Measurements from ENCODE around the gene DBT. TPM values are rescaled to one million over a fixed set of nuclear protein-coding genes. Genes with fewer than 3 reads are reported as not detected.

Gene DBT
- total and polyA plus RNA-seq, 7 donors = 3.6 to 28.2 (median 16.1) TPM

DNA sequence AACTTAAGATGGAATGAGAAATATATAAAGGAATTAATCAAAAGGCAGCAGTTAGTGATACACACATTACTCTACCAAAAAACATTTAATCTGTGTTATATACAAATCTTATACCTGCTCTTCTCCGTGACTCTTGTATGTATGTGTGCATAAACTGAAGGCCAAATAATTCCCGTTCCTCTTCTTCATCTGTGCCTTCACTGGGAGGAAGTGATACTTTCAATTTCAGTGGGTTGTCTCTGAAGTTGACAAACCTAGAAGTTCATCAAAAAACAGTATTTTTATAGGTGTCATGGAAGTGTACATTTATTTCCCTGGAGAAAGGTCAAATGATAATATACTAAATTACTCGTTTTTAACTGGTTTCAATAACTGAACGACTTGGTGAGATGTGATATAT lies 97.4 kb downstream of the DBT start:
- TF ChIP-seq CTCF (IDR thresholded peaks at IDR 0.05) = no peak
- no peak for DNase-seq
- Histone ChIP-seq H3K4me3 (no peak overlapping the region), H3K36me3 (ENCODE audit: insufficient read depth in 1 of 2, low read depth in 1 of 2) (peaks cover 3 to 100% of the 10 kb centered on the region in 2 donors), H3K9me3 (no peaks in the 10 kb centered on the region), H3K27ac (no peak overlapping the region), H3K4me1 (no peaks in the 10 kb centered on the region), H3K27me3 (ENCODE audit: insufficient read depth in 3 of 3, low read length in 2 of 3) (no peaks in the 10 kb centered on the region)
- ATAC-seq = no peak
- intact Hi-C loops (cut with DNase I) = no loop called here
- 78 to 90% (median 85%) methylated on average over 4 of the region's 4 CpGs for WGBS, 3 donors

- Histone ChIP-seq H3K4me3 (no peak overlapping the region), H3K36me3 (ENCODE audit: insufficient read depth in 1 of 2, low read depth in 1 of 2) (peaks cover 3 to 100% of the 10 kb centered on the region in 2 donors), H3K9me3 (no peaks in the 10 kb centered on the region), H3K27ac (no peak overlapping the region), H3K27me3 (ENCODE audit: insufficient read depth in 3 of 3, low read length in 2 of 3) (no peaks in the 10 kb centered on the region), H3K4me1 (no peaks in the 10 kb centered on the region)
- no peak for TF ChIP-seq CTCF (IDR thresholded peaks at IDR 0.05)
- DNase-seq = no peak
- no peak for ATAC-seq
- WGBS, 3 donors = 47 to 62% (median 56%) methylated on average over 2 of the region's 2 CpGs
- intact Hi-C loops (cut with DNase I) = no loop called here
These were observed 98.0 kb downstream of the DBT start for GRCh38 chr1:100151679-100152078.

DNA sequence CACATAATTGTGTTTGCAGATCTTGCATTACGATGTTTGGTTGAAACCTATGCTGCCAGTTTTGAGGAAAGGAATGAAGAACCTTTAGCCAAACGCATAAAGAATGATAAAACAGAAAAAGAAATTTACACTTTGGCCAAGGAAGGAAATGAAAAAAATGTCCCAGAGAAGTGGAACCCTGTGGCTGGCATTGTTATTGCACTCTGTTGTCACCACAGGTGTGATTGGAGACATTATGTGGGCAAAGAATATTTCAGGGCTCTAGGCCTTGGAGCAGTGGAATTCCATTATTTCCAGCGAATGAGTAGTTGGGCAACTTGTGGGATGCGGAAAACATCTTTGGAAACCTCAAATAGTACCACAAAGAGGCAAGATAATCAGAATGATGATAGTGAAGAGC lies 101.8 kb downstream of the DBT start:
- Histone ChIP-seq H3K9me3 (no peaks in the 10 kb centered on the region), H3K4me1 (no peaks in the 10 kb centered on the region), H3K4me3 (no peak overlapping the region), H3K27me3 (ENCODE audit: insufficient read depth in 3 of 3, low read length in 2 of 3) (no peaks in the 10 kb centered on the region), H3K36me3 (ENCODE audit: insufficient read depth in 1 of 2, low read depth in 1 of 2) (peaks cover 9 to 100% of the 10 kb centered on the region in 2 donors), H3K27ac (no peak overlapping the region)
- no peak for TF ChIP-seq CTCF (IDR thresholded peaks at IDR 0.05)
- DNase-seq (no peak), ATAC-seq (no peak)
- WGBS, 3 donors = 84 to 88% (median 87%) methylated on average over 4 of the region's 4 CpGs
- intact Hi-C loops (cut with DNase I) = loop anchor here in 1 of 2 donors (5.0 kb wide), 1 partner anchor 261 kb away; no protein-coding TSS in a partner anchor

DNA sequence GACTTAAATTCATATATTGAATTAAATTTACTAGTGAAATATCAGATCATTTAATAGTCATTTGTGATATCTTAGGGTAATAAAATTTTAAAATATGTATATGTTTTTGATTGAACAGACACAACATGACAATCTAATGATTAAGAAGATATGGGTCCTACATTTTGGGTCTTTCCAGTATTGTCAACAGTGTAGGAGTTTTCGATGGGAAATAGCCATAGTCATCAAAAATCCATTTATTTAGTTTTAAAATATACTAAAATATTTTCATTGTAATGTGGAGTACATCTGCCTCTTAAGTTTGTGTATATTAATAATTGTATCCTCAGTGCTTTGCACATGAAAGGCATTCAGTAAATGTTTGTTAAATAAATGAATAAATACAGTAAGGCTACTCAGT lies 102.7 kb downstream of the DBT start:
- intact Hi-C loops (cut with DNase I) = loop anchor here in 1 of 2 donors (5.0 kb wide), 1 partner anchor 260 kb away; no protein-coding TSS in a partner anchor
- Histone ChIP-seq H3K4me3 (no peak overlapping the region), H3K9me3 (no peaks in the 10 kb centered on the region), H3K36me3 (ENCODE audit: insufficient read depth in 1 of 2, low read depth in 1 of 2) (peaks cover 9 to 100% of the 10 kb centered on the region in 2 donors), H3K27me3 (ENCODE audit: insufficient read depth in 3 of 3, low read length in 2 of 3) (no peaks in the 10 kb centered on the region), H3K4me1 (no peaks in the 10 kb centered on the region), H3K27ac (no peak overlapping the region)
- 96 to 100% (median 100%) methylated on average over 1 of the region's 1 CpG for WGBS, 3 donors
- DNase-seq = no peak
- TF ChIP-seq CTCF (IDR thresholded peaks at IDR 0.05) = no peak
- ATAC-seq = no peak

DNA sequence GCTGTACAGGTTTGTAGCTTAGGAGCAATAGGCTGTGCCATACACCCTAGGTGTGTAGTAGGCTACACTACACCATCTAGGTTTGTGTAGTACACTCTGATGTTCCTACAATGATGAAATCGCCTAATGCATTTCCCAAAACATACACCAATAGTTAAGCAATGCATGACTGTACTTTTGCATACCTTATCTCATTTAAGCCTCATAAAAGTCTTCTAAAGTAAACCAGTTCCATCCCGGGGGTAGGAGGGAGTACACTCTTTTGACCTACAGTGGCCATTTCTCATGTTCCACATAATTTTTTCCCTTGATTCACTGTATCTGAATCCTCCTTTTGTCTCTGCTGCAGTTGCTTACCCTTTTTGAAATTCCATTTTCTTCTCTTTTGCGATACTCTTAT lies 104.5 kb downstream of the DBT start:
- Histone ChIP-seq H3K9me3 (no peaks in the 10 kb centered on the region), H3K27ac (no peak overlapping the region), H3K27me3 (ENCODE audit: insufficient read depth in 3 of 3, low read length in 2 of 3) (no peaks in the 10 kb centered on the region), H3K4me1 (no peaks in the 10 kb centered on the region), H3K36me3 (ENCODE audit: insufficient read depth in 1 of 2, low read depth in 1 of 2) (peaks cover 6 to 100% of the 10 kb centered on the region in 2 donors), H3K4me3 (no peak overlapping the region)
- no peak for TF ChIP-seq CTCF (IDR thresholded peaks at IDR 0.05)
- no peak for DNase-seq
- intact Hi-C loops (cut with DNase I) = loop anchor here in 1 of 2 donors (5.0 kb wide), 1 partner anchor 258 kb away; no protein-coding TSS in a partner anchor
- 93 to 98% (median 98%) methylated on average over 3 of the region's 3 CpGs for WGBS, 3 donors
- no peak for ATAC-seq

All from psoas muscle (tissue), 8 donors.